ENCODE data around the gene BCL10.

BCL10 gene

GRCh38 chr1:85297855-85298629, 21.6 kb upstream of the BCL10 start:
- DNase-seq, result no peak

- DNase-seq, result no peak
Measured at GRCh38 chr1:85297538-85297854, 21.1 kb upstream of the BCL10 start.

GRCh38 chr1:85296980-85297379, 20.5 kb upstream of the BCL10 start:
- DNase-seq, result no peak

GRCh38 chr1:85295654-85296053, 19.2 kb upstream of the BCL10 start:
- DNase-seq, result no peak

DNA sequence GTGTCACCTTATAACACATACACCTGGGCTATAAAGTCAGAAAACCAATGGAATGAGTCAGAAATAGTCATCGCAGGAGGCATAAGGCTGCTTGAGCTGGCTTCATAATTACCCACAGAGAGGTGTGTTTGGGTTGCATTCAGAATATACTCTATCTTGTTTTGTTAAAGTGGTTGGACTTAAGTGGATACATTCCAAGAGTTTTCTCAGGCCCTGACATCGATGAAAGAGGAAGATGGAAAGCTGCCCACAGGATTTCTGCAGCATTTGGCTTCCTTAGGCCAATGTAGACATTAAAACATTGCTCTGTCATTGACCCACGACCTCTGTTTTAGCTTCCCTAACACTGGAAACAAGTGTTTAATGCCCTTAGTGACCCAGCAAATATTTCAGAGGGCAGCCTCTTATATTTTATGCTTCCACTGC, 18.6 kb upstream of the BCL10 start:
- DNase-seq, result no peak

DNA sequence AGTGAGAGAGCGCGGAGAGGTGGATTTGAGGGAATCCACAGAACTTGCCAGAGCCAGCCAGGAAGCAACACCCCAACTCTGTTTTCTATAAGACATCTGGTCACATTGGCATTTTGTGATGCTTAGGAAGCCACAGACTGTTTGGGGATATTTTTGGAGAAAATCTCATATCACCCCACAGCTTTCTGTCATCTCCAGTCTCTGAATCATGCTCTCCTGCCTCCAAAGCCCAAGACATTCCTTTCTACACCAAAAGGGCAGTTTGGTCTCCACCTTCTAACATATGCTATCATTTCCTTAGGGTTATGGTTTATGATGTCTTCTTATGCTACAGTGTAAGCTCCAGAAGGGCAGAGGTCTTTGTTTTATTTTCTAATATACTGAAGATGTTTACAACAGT, 14.4 kb upstream of the BCL10 start:
- DNase-seq, result no peak

- no peak for DNase-seq
Measured at GRCh38 chr1:85289848-85290335, 13.5 kb upstream of the BCL10 start.

DNA sequence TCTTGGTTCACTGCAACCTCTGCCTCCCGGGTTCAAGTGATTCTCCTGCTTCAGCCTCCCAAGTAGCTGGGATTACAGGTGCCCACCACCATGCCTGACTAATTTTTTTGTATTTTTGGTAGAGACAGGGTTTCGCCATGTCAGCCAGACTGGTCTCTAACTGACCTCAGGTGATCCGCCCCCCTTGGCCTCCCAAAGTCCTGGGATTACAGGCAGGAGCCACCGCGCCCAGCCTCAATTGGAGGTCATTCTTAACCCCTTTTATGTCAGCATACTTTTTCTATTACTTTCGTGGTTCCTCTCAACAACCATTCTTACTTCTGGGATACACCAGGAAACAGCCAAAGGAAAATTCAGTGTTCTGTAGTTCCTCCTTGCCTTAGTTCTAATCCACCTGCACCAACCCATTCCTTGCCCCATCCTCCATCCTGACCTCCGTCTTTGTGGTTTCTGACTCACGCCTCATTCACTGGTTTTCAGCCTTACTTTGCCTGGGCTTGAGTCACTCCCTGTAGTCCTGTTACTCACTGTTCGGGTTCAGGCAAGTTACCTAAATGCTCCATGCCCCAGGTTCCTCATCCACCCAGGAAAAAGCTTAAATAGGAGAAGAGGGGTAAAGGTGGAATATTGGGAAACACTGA, 12.9 kb upstream of the BCL10 start:
- no peak for DNase-seq

GRCh38 chr1:85284202-85284601, 7.8 kb upstream of the BCL10 start:
- DNase-seq, result no peak

- no peak for DNase-seq
Measured at GRCh38 chr1:85283475-85284199, 7.2 kb upstream of the BCL10 start.

DNA sequence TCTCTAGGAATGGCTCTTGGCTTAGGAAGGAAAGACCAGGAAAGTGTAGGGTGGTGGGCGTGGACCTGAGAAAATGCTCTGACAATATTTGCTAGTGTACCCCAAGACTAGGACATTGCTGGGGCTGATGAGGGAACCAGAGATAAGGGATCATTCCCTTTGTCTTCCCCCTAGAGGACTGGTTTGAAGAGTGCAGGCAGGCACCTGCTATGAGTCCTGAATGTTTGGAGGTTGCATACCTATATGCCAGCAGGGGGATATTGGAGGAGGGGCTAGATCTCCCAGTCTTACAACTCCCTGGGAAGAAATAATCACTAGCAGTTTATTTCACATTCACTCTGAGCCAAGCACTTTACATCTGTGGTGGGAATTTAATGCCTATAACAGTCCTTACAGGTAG, 6.0 kb upstream of the BCL10 start:
- DNase-seq, result no peak

- DNase-seq, result no peak
Measured at GRCh38 chr1:85280636-85281035, 4.2 kb upstream of the BCL10 start.

DNA sequence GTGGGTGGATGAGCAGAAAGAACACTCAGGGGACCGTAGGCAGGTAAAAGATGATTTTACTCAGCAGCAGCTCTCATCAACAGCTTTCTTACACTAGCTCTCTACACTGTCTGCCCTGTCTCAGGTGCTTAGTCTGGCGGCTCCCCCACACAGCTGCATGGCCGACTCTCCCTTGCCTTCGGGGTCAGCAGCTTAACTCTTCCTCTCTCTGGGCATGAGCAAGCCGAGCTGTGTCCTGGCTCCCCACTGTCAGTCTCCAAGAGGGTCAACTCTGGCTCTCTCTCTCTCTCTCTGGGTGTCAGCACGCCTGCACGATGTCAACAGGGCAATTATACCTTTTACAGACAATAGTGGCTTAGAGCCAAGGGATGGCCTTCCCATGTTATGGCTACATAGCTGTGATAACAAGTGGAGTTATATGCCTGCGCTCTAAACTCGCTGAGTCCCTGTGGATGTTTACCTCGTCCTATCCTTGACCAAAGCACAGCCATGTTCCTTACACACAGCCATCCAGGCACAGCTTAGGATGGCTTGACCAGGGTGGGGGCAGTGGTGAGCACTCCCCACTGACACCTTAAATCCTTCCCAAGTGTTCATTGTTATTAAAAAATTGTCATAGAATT, 3.1 kb upstream of the BCL10 start:
- no peak for DNase-seq

DNA sequence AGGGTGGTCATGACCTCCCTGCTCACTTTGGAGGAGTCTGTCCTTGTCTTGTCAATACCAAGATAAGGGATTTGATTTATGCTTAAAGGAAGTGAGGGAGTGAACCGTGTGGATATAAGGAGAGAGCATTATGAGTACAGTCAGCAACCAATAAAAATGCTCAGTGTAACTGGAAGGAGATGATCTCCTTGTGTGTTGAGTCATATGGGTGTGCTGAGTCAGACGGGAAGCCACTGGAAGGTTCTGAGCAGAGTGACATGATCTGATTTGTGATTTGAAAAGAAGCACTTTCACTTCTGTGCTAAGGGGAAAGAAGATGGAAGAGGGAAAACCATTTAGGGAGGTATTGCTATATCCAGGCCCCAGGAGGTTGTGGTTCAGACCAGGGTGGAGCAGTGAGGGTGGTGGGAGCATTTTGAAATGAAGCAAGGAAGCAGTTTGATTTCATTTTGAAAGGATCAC, 2.5 kb upstream of the BCL10 start:
- no peak for DNase-seq

DNA sequence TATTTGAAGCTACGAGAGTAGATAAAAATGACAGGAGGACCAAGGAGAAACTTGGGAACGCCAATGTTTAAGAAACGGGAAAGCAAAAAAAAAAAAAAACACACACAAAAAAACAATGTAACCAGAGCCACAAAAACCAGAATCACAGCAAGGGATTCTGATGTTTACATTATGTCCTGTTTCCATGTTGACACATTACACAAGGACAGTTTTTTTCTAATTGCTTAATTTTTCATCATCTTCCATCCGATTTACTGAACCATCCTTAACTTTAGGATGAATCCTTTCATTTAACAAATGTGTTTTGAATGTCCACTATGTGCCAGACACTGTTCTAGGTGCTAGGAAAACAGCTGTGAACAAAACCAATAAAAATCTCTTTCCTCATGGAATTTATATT, 1.4 kb upstream of the BCL10 start:
- no peak for DNase-seq

GRCh38 chr1:85276978-85277639, 677 bp upstream of the BCL10 start:
- no peak for DNase-seq

DNA sequence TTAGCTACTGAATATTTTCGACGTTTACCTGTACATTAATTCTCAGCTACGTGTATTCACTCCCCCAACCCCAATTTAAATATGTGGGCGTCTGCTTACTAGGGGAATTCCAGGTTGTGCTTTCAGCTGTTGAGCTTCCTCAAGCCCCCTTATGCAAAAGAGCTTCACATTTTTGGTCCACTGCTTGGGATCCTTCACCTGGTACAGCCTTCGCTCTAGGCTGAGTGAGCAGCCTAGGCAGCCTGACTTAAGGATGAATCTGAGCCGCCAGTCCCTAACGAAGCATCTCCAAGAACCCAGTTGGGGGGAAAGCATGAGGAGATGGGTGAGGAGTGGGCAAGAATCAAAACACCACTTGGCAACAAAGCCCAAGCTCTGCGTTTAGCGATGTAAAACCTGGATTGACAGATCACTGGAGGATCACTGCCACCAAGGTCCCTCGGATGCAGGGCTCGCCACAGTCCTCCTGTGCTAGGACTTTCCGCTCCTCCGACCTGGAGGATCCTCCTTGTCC, 674 bp downstream of the BCL10 start:
- DNase-seq, result no peak

DNA sequence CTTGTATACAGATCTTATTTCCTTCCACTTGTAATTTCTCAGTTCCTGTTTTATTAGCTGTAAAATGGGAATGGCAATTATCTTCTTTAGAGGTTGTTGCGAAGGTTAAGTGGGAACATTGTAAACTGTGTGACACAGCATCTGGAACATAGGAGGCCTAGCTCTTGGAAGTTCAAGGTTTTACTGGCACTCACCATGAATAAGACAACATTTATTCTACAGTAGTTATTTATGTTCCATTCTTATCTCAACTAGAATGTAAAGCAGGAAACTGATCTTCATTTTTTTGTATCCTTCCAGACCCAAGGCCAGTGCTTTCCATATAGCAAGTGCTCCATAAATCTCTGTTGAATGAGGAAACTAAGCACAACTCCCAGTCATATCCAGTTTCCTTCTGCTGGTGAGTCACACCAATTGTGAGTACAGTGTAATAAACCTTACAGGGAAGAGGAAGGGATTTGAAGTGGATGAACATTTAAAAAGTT, 1.4 kb downstream of the BCL10 start:
- no peak for DNase-seq

DNA sequence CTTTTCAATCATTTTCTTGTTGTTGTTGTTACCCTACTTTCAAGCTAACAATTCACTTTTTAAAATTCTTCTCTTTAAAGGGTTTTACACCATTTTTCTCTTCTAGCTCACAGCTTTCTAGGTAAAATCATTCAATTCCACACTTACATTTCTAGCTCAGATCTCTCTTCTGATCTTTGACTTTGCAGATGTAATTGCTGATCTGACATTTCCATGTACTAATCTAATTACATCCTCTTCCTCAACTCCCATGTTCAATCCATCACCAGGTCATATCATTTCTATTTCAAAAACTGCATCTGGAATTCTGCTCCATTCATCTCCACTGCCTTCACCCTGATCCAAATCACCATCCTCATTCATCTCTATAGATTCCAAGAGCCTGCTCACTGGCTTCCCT, 3.0 kb downstream of the BCL10 start:
- DNase-seq, result no peak

GRCh38 chr1:85268801-85269585, 7.4 kb downstream of the BCL10 start:
- no peak for DNase-seq

DNA sequence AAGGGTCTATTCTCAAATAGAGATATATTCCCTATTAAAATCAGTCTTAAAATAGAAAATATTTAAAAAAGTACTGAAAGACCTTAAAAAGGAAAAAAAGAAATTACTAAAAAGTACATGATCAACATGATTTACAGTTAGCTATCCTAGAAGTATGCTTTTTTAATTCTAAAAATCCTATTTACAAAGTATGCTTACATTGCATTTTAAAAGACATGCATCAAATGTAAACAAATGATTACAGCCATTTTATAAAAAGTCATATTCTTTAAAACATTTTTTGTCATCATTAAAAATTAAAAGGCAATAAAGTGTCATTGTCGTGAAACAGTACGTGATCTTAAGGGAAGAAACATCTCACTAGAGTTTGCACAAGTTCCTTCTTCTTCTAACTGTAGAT, 9.1 kb downstream of the BCL10 start:
- DNase-seq, result no peak

- no peak for DNase-seq
Measured at GRCh38 chr1:85264150-85264549, 12.3 kb downstream of the BCL10 start.

All from NCI-H524 treated with DMSO at 0.1 percent for 48 hours (cell line).